Measurements from ENCODE around the gene VAV3. TPM values are rescaled to one million over a fixed set of nuclear protein-coding genes. Genes with fewer than 3 reads are reported as not detected.
A peak's percentile ranks its signal among the peaks of the same experiment; 100 is the strongest.

The VAV3 gene
- total RNA-seq, 1 donor: 0.09 TPM

DNA sequence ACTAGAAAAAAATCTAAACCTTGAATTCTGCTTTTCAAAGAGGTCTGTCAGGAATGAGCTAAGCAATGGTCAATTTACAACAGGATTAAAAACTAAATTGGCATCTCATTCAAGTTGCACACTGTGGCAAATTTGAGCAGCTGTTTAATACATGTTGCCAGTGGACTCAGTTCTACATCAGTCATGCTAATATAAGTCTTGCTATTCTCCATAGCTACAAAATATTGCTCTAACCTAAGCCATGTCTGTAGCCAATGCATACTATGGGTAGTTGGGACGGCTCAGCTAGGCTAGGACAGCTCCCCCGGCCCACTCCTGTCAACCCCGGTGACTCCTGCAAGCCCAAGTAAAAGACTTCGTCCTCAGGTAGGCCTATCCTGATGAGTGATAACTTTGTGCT lies 10.9 kb upstream of the VAV3 start:
- H3K4me3 ChIP-seq (ENCODE audit: low read depth, low read length): no peak overlapping the region
- TF ChIP-seq, protein P1, sequence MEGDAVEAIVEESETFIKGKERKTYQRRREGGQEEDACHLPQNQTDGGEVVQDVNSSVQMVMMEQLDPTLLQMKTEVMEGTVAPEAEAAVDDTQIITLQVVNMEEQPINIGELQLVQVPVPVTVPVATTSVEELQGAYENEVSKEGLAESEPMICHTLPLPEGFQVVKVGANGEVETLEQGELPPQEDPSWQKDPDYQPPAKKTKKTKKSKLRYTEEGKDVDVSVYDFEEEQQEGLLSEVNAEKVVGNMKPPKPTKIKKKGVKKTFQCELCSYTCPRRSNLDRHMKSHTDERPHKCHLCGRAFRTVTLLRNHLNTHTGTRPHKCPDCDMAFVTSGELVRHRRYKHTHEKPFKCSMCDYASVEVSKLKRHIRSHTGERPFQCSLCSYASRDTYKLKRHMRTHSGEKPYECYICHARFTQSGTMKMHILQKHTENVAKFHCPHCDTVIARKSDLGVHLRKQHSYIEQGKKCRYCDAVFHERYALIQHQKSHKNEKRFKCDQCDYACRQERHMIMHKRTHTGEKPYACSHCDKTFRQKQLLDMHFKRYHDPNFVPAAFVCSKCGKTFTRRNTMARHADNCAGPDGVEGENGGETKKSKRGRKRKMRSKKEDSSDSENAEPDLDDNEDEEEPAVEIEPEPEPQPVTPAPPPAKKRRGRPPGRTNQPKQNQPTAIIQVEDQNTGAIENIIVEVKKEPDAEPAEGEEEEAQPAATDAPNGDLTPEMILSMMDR (IDR thresholded peaks at IDR 0.05; ENCODE audit: insufficient read depth, low read length): no peak

DNA sequence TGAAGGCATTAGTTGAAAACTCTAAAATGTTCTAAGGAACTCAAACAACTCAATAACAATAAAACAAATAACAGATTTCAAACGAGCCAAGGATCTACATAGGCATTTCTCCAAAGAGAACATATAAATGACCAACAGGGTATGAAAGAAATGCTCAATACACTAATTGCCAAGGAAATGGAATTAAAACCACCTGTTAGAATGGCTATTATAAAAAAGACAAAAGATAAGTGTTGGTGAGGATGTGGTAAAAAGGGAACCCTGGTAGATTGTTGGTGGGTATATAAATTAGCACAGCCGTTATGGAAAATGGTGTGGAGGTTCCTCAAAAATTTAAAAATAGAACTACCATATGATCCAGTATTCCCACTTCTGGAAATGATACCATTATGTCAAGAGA lies 9.1 kb upstream of the VAV3 start:
- no peak overlapping the region for H3K4me3 ChIP-seq (ENCODE audit: low read depth, low read length)
- TF ChIP-seq, protein P1 (IDR thresholded peaks at IDR 0.05; ENCODE audit: insufficient read depth, low read length): no peak
- no peak for DNase-seq (ENCODE audit: low read depth)

More for the DNA sequence above, 10.9 kb upstream of the VAV3 start:
- no peak for DNase-seq (ENCODE audit: low read depth)

DNA sequence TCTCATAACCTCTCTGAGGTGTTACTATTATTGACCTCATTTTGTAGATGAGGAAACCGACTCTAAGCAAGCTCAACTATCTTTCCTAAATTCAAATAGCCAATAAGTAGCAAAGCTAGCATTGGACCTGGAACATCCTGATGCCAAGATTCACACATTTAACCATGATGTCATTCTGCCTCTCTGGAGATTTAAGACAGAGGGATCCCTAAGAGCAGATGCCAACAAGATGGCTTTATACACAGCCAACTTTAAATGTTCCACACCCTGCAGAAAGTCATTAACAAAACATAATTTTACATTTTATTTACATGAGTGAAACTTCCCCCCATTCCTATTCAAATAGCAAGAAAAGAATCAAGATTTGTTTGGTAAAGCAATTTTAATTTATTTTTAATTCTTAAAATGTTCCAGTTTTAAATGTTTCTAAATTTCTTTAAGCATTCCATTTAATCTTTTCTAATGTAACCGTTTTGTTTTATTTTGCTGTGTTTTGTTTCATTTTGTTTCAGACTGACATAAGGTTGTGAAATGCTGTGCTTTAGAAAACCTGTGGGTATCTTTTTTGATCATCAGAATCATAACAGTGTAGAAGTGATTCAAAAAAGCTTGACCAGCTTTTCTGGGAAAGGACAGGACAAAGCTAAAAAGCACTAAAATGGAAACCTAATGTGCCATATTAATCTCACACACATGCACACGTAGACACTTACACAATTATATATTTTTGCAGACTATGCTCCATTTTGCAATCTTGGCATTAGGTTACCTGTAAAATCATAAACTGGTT lies 7.6 kb upstream of the VAV3 start:
- no peak for DNase-seq (ENCODE audit: low read depth)
- no peak overlapping the region for H3K4me3 ChIP-seq (ENCODE audit: low read depth, low read length)
- TF ChIP-seq, protein P1 (IDR thresholded peaks at IDR 0.05; ENCODE audit: insufficient read depth, low read length): no peak

DNA sequence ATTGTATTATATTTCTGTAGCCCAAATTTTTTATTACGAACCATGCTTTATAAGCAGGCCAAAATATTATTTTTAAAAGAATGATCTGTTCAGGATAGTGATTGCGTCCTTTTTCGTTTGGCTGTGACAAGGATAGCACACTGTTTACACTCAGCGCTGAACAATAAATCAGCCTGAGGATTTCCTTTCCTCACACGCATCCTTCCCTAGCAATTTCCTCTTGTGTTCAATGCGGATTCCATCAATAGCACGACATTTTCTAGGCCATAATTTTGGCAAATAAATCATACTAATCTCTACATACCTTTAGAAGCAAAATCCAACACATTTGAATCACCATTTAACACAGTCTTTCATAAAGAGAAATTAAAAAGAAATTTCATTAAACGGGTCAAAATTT lies 1.6 kb upstream of the VAV3 start:
- DNase-seq (ENCODE audit: low read depth): no peak
- TF ChIP-seq, protein P1 (IDR thresholded peaks at IDR 0.05; ENCODE audit: insufficient read depth, low read length): no peak
- H3K4me3 ChIP-seq (ENCODE audit: low read depth, low read length): no peak overlapping the region

DNA sequence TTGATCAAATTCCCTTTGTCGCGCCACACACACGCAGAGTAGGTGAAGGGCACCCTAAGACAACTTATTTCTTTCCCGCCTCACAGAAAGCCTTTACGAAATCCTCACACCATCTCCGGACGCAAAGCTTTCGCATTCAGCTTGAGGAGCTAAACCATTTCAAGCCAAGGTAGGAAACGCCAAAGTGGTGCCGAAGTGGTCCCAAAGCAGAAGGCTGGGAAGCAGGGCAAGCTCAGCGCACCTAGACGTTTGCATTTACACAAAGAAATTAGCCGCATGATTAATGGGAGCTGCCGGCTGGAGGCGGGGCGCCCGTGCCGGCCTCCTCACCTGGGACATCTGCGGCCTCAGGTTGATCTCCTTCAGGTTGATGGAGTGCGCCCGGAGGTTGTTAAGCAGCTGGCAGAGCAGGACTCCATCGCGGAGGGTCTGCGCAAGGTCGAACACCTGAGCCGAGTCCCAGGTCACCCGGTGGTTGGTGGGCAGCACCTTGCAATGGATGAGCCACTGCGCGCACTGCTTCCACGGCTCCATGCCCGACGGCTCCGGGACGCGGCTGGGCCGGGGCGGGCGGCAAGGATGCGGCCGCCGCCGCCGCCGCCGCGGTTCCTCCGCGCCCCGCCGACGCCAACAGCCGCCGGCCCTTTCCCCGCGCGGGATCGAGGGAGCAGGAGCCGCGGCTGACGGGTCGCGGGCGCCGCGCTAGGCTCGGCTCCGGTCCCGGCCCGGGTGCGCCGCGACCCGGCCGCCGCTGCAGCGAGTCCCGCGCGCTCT lies 457 bp downstream of the VAV3 start:
- TF ChIP-seq, protein P1 (IDR thresholded peaks at IDR 0.05; ENCODE audit: insufficient read depth, low read length): no peak
- H3K4me3 ChIP-seq (ENCODE audit: low read depth, low read length): peak overlapping the region; percentile 31
- peak; percentile 17 for DNase-seq (ENCODE audit: low read depth)

DNA sequence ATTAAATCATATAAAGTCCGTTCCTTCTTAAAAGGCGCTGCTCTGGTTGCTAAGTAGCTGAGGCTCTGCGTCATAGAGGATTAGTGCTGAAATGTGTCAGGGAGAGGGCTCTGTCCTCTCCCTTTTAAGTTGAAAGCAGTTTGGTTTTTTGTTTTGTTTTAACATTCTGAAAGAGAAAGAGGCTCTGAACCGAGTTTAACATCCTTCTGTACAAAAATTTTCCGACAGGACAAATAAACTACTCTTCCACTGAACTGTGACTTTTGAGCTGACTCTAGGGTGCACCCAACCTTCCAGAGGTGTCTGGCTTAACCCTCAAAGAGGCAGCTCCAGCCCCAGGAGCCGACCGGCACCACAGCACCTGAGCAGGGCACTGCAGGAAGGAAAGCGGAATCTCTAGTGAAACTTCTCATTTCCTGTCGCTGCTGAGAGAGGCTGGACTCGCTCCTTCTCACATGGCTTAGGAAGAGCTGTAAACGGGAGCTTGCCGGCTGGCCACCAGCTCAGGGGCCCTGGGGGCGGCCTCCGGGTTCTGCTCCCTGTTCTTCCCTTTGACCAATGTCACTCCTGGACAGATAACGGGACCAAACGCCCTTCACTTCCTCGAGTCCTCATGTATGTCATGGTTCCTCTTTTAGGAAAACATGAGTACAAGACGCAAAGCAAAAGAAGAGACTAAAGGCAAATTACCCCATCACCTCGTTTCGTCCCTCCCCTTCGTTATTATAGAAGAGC lies 1.2 kb downstream of the VAV3 start:
- TF ChIP-seq, protein P1 (IDR thresholded peaks at IDR 0.05; ENCODE audit: insufficient read depth, low read length): no peak
- H3K4me3 ChIP-seq (ENCODE audit: low read depth, low read length): peak overlapping the region; percentile 31
- peak; percentile 15 for DNase-seq (ENCODE audit: low read depth)
